CD14-positive monocyte (primary cell): ENCODE results near the gene AXIN1. TPM values are rescaled to one million over a fixed set of nuclear protein-coding genes. Genes with fewer than 3 reads are reported as not detected.
"Not testable (repeated sequence)": the region's sequence is repeated elsewhere in the genome, so short reads cannot be mapped to it uniquely, and the experiment has no call there.

ENCODE experiments used
- DNase-seq, 3 donors: peaks; one replicate each; pipeline ENCODE4 v3.0.0-alpha.2; 2011 to 2022
- H2AFZ ChIP-seq: 2 replicates; pipeline ENCODE4 v1.6.0; 2012; ENCODE audit warnings: mild to moderate bottlenecking, low read depth, low read length, inconsistent platforms; ENCODE audit not compliant: insufficient read depth, poor library complexity, severe bottlenecking
- H3K27ac ChIP-seq, 2 donors: 1 replicate in 1 of 2; 2 replicates in 1 of 2; pipeline ENCODE4 v1.5.1; 2012 to 2013; ENCODE audit warnings: low read length in 2 of 2, control low read depth in 1 of 2, inconsistent platforms in 1 of 2, low read depth in 1 of 2, mild to moderate bottlenecking in 1 of 2
- H3K27me3 ChIP-seq, 2 donors: one replicate each; pipeline versions ENCODE4 v1.6.0 to v1.6.1; 2011 to 2013; ENCODE audit warnings: low read length in 2 of 2; ENCODE audit not compliant: control insufficient read depth in 2 of 2, insufficient read depth in 2 of 2
- H3K36me3 ChIP-seq, 2 donors: replicated peaks in 1 of 2; 1 replicate in 1 of 2; 2 replicates in 1 of 2; pipeline versions ENCODE4 v1.5.1 to v1.6.1; 2012 to 2013; ENCODE audit warnings: low read length in 2 of 2, control low read depth in 1 of 2, inconsistent platforms in 1 of 2, mild to moderate bottlenecking in 1 of 2; ENCODE audit not compliant: insufficient read depth in 2 of 2, control insufficient read depth in 1 of 2
- H3K4me1 ChIP-seq, 2 donors: 1 replicate in 1 of 2; 2 replicates in 1 of 2; pipeline versions ENCODE4 v1.5.1 to v1.6.1; 2012 to 2013; ENCODE audit warnings: low read length in 2 of 2, control low read depth in 1 of 2, inconsistent platforms in 1 of 2, mild to moderate bottlenecking in 1 of 2, moderate library complexity in 1 of 2; ENCODE audit not compliant: insufficient read depth in 2 of 2, control insufficient read depth in 1 of 2
- H3K4me2 ChIP-seq: replicated peaks from 2 replicates; pipeline ENCODE3; 2012; ENCODE audit warnings: low read length, moderate library complexity, mild to moderate bottlenecking; ENCODE audit not compliant: poor library complexity, severe bottlenecking; ENCODE audit errors: extremely low read depth
- H3K4me3 ChIP-seq, 3 experiments: fragments of 200-600 bp in 1 of 3; sonication (generic) in 1 of 3; replicated peaks in 1 of 3; 1 replicate in 2 of 3; 2 replicates in 1 of 3; pipeline ENCODE4 v1.5.1; 2011 to 2013; ENCODE audit warnings: low read length in 3 of 3, mild to moderate bottlenecking in 3 of 3, control low read depth in 2 of 3, low read depth in 2 of 3, inconsistent platforms in 1 of 3, moderate library complexity in 1 of 3
- H3K79me2 ChIP-seq: 2 replicates; pipeline ENCODE4 v1.6.0; 2012; ENCODE audit warnings: mild to moderate bottlenecking, control low read depth, inconsistent platforms, low read length, moderate library complexity; ENCODE audit not compliant: insufficient read depth
- H3K9ac ChIP-seq: 2 replicates; pipeline ENCODE4 v1.6.0; 2017; ENCODE audit warnings: low read length, mild to moderate bottlenecking; ENCODE audit not compliant: insufficient read depth, poor library complexity, severe bottlenecking
- H3K9me3 ChIP-seq, 2 donors: replicated peaks in 1 of 2; 1 replicate in 1 of 2; 2 replicates in 1 of 2; pipeline versions ENCODE4 v1.5.1 to v1.6.1; 2012 to 2013; ENCODE audit warnings: low read length in 2 of 2, control low read depth in 1 of 2; ENCODE audit not compliant: control insufficient read depth in 1 of 2, insufficient read depth in 1 of 2
- H4K20me1 ChIP-seq: 2 replicates; pipeline ENCODE4 v1.6.0; 2012; ENCODE audit warnings: mild to moderate bottlenecking, low read length, control low read depth, moderate library complexity; ENCODE audit not compliant: insufficient read depth
- H3K27ac Mint-ChIP-seq, 7 donors: one replicate each; pipeline ENCODE4 v1.8.0; 2020; ENCODE audit warnings: mild to moderate bottlenecking in 7 of 7, mixed read lengths in 7 of 7, moderate library complexity in 6 of 7, inconsistent platforms in 2 of 7
- H3K27me3 Mint-ChIP-seq, 3 donors: one replicate each; pipeline ENCODE4 v1.8.0; 2021 to 2022; ENCODE audit warnings: low read depth in 3 of 3, mild to moderate bottlenecking in 3 of 3, mixed read lengths in 3 of 3, moderate library complexity in 3 of 3, inconsistent platforms in 1 of 3
- H3K36me3 Mint-ChIP-seq, 2 donors: one replicate each; pipeline ENCODE4 v1.8.0; 2020; ENCODE audit warnings: mixed read lengths in 2 of 2, inconsistent platforms in 1 of 2, mild to moderate bottlenecking in 1 of 2
- H3K4me1 Mint-ChIP-seq: one replicate; pipeline ENCODE4 v1.8.0; 2020; ENCODE audit warnings: mild to moderate bottlenecking, mixed read lengths
- H3K4me3 Mint-ChIP-seq, 2 donors: one replicate each; pipeline ENCODE4 v1.8.0; 2020; ENCODE audit warnings: mild to moderate bottlenecking in 2 of 2, mixed read lengths in 2 of 2, moderate library complexity in 1 of 2
- H3K9me3 Mint-ChIP-seq, 7 donors: one replicate each; pipeline ENCODE4 v1.8.0; 2020 to 2022; ENCODE audit warnings: mixed read lengths in 7 of 7, mild to moderate bottlenecking in 6 of 7, moderate library complexity in 6 of 7, inconsistent platforms in 2 of 7
- WGBS: methylation state at CpG from one replicate; pipeline ENCODE4 v1.1.5; 2013; ENCODE audit warnings: missing lambda C conversion rate; ENCODE audit not compliant: insufficient coverage; 5-methylcytosine and 5-hydroxymethylcytosine counted together
- intact Hi-C, 2 donors: fragments of 100-400 bp; cut with micrococcal nuclease; formaldehyde crosslinking; loops; one replicate each; pipeline versions ENCODE4 v1.15.0 to v1.15.1; 2023
- polyA plus RNA-seq, 3 donors: library from polyadenylated mRNA; depleted of rRNA in 1 of 3; unstranded in 2 of 3; stranded (reverse) in 1 of 3; fragments of 300-500 nt in 2 of 3; fragments of >200 nt in 1 of 3; fragmentation: Illumina TruSeq in 2 of 3; gene quantifications; 1 replicate in 2 of 3; 2 replicates in 1 of 3; pipeline ENCODE4 v1.2.3, GENCODE V29; 2012 to 2021
- TF ChIP-seq, protein P1 (sequence below): fragments of 200-600 bp; IDR thresholded peaks from one replicate; pipeline ENCODE4 v1.8.0; 2022; ENCODE audit warnings: antibody characterized with exemption, mild to moderate bottlenecking

The AXIN1 gene
- polyA plus RNA-seq, 3 donors: 0.30 to 20.9 (median 0.74) TPM

DNA sequence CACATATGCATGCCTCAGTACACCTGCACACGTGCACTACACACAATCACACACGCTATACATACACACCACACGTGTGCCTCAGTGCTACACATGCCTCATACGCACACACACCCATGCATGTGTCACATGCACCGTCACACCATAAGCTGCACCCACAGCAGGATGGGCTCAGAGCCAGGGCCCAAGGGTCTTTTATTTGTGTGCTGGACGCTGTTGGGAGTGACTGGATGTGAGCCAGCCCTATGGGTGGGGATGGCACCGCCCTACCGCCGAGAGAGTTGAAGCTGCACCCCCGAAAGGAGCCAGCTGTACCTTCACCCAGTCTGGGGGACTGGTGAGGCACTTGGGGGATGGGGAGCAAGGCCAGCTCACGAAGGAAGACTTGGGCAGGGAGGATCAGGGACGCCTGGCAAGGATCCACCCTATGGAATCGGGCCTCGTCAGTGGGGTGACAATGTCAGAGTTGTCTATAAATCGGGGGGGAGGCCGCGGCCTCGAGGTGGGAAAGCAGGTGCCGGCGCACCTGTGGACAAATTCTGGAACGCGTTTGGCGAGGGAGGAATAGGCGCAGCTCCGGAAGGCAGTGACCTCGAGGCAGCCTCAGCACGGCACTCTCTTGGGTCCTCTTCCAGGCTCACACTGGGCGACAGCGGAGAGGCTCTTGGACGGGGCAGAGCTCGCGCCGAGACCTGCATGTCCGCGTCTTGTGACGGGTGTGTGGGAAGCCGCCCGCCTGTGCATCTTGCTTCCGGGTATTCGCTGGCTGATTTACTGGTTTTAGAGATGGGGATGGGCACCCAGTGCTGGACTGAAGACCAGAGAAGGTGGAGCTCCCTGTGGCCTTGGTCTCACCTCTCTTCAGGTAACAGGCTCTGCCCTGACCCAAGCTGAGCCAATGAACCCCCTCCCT, 84.1 kb downstream of the AXIN1 start:
- no peaks in the 10 kb centered on the region for H3K27me3 ChIP-seq
- H3K4me3 ChIP-seq: no peak overlapping the region
- H3K9me3 Mint-ChIP-seq: peaks cover 0 to 2% (median 0%) of the 10 kb centered on the region in 7 donors
- H3K36me3 ChIP-seq: peaks cover 14 to 17% of the 10 kb centered on the region in 2 donors
- WGBS: 90% methylated on average over 32 of the region's 40 CpGs
- no peaks in the 10 kb centered on the region for H3K4me1 ChIP-seq
- TF ChIP-seq, protein P1, sequence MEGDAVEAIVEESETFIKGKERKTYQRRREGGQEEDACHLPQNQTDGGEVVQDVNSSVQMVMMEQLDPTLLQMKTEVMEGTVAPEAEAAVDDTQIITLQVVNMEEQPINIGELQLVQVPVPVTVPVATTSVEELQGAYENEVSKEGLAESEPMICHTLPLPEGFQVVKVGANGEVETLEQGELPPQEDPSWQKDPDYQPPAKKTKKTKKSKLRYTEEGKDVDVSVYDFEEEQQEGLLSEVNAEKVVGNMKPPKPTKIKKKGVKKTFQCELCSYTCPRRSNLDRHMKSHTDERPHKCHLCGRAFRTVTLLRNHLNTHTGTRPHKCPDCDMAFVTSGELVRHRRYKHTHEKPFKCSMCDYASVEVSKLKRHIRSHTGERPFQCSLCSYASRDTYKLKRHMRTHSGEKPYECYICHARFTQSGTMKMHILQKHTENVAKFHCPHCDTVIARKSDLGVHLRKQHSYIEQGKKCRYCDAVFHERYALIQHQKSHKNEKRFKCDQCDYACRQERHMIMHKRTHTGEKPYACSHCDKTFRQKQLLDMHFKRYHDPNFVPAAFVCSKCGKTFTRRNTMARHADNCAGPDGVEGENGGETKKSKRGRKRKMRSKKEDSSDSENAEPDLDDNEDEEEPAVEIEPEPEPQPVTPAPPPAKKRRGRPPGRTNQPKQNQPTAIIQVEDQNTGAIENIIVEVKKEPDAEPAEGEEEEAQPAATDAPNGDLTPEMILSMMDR: no peak
- no peak overlapping the region for H3K4me3 Mint-ChIP-seq
- H3K4me2 ChIP-seq: no peak overlapping the region
- H3K27me3 Mint-ChIP-seq: peaks cover 1 to 8% (median 3%) of the 10 kb centered on the region in 3 donors
- no peaks in the 10 kb centered on the region for H4K20me1 ChIP-seq
- peak overlapping the region in 1 of 7 donors; percentile 39 for H3K27ac Mint-ChIP-seq
- intact Hi-C loops: no loop called here
- H3K79me2 ChIP-seq: no peaks in the 10 kb centered on the region
- DNase-seq: no peak
- H3K9ac ChIP-seq: no peak overlapping the region
- no peak overlapping the region for H2AFZ ChIP-seq
- H3K27ac ChIP-seq: no peak overlapping the region
- no peaks in the 10 kb centered on the region for H3K4me1 Mint-ChIP-seq
- no peaks in the 10 kb centered on the region for H3K9me3 ChIP-seq
- peaks cover 11 to 17% of the 10 kb centered on the region in 2 donors for H3K36me3 Mint-ChIP-seq

- DNase-seq, H3K4me2 ChIP-seq, H3K9me3 Mint-ChIP-seq, H3K27ac ChIP-seq, H3K9ac ChIP-seq, H4K20me1 ChIP-seq, H3K4me3 ChIP-seq, H3K27me3 ChIP-seq, H3K4me1 Mint-ChIP-seq, intact Hi-C loops, H3K27ac Mint-ChIP-seq, H2AFZ ChIP-seq, H3K79me2 ChIP-seq, H3K4me1 ChIP-seq, H3K9me3 ChIP-seq, H3K27me3 Mint-ChIP-seq: not testable (repeated sequence)
- Mint-ChIP-seq H3K4me3 (peak overlapping the region in 1 of 2 donors; percentile 34), H3K36me3 (peaks cover 13 to 23% of the 10 kb centered on the region in 2 donors)
- H3K36me3 ChIP-seq: peaks cover 14 to 22% of the 10 kb centered on the region in 2 donors
- WGBS: 91% methylated on average over 17 of the region's 17 CpGs
Measured at GRCh38 chr16:267562-267961, 85.0 kb downstream of the AXIN1 start.
